ENCODE data around the gene GRK5.
"Not testable (repeated sequence)": the region's sequence is repeated elsewhere in the genome, so short reads cannot be mapped to it uniquely, and the experiment has no call there.

The GRK5 gene

DNA sequence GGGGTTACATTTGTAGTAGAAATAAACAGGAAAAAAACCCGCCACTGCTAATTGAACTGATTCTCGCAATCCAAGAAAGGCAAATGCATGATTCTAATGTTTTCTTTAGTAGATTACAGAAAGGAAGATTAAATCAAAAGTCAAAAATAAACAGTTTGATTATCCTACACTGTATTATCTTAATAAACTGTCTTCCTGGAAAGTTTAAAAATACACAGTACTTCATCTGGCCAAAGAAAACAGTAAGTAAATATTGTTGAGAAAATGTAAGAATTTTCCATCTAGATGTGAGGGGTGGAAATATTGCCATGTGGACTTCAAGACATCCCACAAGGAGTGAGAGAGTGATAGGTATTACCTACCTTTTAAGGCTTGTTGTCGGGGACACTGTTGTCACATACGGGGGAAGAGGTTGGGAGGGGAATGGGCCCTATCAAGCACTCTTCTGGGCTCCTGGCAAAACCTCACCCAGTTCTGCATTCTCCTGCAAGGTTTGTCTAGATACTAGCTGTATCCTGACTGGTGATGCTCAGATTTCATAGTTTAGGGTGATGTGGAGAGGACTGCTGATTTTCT, 17.8 kb downstream of the GRK5 start:
- DNase-seq: no peak

DNA sequence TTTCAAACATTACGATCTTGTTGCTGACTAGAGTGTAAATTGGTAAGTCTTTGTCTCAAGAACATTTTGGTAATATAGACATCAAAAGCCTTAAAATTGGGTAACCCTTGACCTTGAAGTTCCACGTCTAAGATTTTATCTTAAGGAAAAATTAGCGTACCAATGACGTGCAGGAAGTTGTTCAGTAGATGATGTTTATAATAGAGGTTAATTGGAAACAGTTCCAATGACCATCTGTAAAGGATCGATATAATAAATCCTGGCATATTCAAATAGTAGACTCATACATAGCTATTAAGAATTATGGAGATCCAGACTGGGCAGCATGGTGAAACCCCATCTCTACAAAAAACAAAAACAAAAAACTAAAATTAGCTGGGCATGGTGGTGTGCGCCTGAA, 20.5 kb downstream of the GRK5 start:
- no peak for DNase-seq

DNA sequence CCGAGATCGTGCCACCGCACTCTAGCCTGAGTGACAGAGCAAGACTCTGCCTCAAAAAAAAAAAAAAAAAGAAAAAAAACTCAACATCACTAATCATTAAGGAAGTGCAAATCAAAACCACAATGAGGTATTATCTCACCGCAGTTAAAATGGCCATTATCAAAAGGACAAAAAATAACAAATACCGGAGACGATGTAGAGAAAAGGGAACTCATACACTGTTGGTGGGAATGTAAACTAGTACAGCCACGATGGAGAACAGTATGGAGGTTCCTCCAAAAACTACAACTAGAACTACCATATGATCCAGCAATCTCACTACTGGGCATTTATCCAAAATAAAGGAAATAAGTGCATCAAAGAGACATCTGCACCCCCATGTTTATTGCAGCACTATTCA, 24.3 kb downstream of the GRK5 start:
- DNase-seq: no peak

DNA sequence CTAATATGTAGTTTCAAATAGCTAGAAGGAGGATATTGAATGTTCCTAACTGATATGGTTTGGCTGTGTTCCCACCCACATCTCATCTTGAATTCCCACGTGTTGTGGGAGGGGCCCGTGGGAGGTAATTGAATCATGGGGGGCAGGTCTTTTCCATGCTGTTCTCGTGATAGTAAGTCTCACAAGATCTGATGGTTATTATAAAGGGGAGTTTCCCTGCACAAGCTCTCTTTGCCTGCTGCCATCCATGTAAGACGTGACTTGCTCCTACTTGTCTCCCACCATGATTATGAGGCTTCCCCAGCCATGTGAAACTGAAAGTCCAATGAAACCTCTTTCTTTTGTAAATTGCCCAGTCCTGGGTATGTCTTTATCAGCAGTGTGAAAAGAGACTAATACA, 25.1 kb downstream of the GRK5 start:
- not testable (repeated sequence) for DNase-seq

DNA sequence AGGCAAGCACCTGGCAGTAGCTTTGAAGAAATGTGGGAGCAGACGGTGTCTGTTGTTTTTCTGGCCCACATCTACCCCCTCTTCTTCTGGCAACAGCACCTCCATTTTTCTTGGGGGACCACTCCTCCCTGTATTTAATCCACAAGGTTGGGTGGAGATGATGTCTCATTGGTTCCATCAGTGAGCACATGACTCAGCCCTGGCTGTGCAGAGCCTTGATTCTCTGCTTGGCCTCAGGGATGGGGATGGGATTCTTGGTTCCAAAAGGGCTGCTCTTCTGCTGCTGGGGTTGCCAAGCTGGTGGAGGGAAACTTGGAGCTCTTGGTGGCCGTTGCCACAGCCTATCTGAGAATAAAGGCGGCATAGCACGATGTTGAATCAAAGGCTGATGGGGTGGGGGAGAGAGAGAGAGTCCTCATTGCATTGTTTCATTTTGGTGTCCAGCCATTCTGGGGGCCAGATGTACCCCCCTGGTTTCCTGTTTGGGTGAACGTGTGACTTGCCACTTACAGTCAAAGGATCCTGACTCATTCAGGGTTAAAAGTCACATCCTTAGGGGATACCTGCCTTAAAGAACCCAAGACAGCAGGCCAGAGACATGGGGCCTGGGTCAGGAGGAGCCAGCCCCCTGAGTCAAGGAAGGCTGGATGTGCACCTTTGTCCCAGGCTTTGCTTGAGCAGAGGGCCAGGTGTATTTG, 25.9 kb downstream of the GRK5 start:
- DNase-seq: no peak

DNA sequence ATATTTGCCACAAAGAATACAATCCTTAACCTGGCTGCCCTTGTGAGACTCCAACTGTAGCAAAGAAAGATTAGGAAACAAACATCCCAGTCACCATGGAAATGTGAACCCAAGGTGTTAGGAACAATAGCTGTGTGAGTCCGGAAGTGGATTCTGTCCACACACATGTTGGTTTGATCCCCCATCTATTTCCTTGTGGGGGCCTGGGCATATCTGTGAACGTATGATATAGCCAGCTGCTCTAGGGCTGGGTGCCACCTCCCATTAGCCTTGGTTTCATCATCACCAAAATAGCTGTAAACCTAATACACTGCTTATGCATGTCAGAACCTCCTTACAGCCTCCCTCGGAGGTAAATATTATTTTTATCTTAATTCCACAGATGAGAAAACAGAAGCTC, 26.4 kb downstream of the GRK5 start:
- no peak for DNase-seq

DNA sequence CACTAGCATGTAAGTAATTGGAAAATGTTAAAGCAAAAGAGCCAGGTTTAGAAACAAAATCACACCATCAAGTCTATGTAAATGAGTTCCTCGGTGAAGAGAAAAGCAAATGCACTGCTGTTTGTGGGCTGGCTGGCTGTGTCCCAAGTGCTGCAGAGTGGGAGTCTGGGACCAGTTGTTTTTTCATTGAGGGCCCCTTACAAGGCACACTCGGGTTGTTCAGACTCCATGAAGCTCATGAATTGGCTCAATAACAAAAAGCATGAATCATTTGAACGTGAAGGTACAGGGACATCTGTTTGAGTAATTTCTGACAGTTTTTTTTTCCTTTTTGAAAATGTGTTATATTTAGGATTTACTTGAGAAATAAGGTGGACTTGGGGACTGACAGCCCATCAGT, 28.0 kb downstream of the GRK5 start:
- DNase-seq: no peak

DNA sequence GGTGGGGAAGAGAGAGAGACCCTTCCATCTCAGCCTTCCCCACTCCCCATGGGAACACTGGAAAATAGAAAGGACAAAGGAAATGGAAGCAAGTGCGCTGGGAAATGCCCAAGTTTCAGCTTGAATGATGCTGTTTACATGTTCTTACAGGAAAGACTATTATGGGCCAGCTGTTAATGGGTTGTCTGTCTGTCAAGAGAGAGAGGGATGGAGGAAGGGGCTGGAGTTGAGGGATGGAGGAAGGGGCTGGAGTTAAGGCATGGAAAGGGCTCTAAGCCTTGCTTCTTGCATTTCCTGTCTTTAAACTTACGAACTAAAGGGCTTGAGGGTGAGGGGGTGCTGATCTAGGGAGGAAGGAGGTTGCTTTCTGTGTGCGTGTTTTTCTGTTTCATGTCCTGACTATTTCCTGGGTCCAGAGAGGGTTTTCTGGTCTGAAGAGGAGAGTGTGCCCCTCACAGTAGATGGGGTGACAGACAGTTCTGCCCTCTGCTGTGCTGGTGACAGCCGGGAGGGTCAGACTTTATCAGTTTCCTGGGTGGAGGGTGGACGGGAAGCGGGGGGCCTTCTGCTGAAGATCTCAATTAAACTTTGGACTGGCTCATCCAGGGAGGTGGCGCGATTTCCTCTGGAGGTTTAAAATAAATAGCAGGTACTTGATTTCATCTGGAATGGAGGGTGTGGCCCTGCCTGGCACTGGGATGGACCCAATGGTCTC, 30.5 kb downstream of the GRK5 start:
- DNase-seq: no peak

DNA sequence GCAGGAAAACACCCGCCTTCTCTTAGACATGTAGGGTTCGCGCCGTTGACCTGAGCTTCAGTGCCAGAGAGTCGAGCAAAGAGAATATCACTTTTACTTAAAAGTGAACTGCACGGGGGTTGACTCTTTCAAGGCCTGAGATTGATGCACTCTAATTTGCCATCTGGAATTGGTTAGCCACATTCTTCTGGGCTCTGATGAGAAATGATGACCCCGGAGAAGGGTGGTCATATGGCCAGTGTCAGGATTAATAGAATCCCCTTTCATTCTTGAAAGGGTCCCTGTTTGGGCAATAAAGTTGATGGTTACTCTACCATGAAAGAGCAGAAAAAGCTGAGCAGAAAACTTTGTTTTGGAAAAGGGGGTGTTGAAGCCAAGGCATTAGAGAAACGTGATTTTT, 31.2 kb downstream of the GRK5 start:
- no peak for DNase-seq

DNA sequence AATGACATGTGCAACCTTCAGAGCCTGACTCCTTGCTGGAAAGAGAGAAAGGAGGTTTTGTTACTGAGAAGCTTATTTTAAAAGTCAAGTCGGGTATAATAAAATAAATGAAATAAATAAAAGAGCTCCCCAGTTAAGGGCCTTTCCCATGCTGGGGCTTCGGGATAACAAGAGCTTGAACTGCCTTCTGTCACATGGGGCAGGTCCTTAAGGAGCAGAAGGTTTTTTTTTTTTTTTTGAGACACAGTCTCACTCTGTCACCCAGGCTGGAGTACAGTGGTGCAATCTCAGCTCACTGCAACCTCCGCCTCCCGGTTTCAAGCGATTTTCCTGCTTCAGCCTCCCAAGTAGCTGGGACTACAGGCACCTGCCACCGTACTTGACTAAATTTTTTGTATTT, 31.6 kb downstream of the GRK5 start:
- not testable (repeated sequence) for DNase-seq

DNA sequence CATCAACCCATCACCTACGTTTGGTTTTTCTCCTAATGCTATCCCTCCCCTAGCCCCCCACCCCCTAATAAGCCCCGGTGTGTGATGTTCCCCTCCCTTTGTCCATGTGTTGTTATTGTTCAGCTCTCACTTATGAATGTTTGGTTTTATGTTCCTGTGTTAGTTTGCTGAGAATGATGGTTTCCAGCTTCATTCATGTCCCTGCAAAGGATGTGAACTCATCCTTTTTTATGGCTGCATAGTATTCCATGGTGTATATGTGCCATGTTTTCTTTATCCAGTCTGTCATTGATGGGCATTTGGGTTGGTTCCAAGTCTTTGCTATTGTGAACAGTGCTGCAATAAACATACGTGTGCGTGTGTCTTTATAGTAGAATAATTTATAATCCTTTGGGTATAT, 32.3 kb downstream of the GRK5 start:
- DNase-seq: not testable (repeated sequence)

DNA sequence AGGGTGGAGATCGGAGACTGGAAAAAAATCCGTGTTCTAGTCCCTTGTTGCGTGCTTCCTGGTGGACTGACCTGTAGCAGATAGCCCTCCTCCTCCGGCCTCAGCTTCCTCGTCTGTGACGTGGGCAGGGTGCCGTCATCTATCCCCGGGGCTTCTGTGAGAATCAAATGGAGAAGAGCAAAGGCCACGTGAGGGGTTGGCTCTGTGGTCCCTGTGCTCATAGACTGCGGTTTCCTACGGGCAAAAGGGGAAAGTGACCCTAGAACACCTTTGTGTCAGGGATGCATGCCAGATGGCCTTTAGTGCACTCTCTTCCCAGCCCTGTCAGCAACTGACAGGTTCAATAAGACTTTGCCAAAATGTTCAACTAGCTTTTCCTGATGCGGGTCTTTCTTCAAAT, 33.7 kb downstream of the GRK5 start:
- no peak for DNase-seq

DNA sequence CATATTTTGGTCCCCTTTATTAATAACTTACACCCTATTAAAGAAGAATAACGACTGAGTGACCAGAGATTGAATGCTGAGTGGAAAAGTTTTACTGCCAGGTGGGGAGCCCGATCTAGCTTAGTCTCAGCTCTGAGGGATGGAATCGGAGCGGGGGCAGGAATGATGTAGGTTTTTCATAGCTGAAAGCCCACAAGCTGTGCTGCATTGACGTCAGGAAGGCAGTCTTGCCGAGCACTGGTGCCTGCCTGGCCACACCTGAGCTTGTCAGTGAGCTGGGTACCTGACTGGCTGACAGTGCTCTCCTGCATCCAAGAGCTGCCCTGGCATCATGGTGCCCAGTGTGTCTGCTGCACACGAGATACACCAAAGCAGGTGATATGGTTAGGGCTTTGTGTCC, 34.8 kb downstream of the GRK5 start:
- no peak for DNase-seq

DNA sequence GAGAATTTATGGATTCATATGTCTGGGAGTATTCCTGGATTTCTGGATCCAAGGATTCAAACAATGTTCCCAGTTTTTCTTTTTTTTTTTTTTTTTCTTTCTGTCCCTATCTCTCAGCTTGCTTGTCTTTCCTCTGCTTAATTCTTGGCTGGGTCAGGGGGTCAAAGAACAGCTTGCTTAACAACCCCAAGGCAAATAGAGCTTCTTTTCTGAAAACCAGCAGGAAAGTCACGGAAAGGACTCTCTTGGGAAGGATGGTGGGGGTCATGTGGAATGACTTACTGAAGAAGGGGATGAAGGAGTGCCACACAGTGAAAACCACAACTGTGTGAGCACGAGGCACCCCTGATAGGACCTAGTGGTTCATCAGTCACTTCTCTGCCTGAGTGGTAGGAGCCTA, 36.1 kb downstream of the GRK5 start:
- DNase-seq: no peak

DNA sequence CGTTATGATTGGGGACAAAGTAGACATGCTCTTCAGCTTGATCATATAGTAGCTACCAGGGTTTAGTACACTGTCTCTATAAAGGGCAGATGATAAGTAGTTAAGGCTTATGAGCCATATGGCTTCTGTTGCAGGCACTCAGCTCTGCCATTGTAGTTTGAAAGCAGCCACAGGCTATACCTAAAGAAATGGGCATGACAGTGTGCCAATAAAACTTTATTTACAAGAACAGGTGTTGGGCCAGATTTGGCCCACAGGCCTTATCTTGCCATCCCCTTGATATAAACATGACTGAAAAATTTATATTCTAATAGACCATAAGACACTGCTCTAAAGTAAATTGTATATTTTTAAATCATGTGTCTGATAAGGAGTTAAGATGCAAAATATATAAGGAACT, 36.6 kb downstream of the GRK5 start:
- no peak for DNase-seq

DNA sequence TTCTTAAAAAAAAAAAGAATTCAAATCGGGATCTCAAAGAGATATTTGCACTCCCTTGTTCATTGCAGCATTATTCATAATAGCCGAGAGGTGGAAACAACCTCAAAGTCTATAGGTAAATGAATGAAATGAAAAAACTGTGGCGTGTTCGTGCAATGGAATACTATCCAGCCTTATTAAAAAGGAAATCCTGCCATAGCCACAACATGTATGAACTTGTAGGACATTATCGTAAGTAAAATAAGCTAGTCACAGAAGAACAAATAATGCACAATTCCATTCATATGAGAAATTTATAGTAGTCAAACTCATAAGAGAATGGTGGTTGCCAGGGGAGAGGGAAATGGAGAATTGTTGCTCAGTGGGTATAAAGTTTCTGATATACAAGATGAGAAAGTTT, 37.9 kb downstream of the GRK5 start:
- DNase-seq: no peak

DNA sequence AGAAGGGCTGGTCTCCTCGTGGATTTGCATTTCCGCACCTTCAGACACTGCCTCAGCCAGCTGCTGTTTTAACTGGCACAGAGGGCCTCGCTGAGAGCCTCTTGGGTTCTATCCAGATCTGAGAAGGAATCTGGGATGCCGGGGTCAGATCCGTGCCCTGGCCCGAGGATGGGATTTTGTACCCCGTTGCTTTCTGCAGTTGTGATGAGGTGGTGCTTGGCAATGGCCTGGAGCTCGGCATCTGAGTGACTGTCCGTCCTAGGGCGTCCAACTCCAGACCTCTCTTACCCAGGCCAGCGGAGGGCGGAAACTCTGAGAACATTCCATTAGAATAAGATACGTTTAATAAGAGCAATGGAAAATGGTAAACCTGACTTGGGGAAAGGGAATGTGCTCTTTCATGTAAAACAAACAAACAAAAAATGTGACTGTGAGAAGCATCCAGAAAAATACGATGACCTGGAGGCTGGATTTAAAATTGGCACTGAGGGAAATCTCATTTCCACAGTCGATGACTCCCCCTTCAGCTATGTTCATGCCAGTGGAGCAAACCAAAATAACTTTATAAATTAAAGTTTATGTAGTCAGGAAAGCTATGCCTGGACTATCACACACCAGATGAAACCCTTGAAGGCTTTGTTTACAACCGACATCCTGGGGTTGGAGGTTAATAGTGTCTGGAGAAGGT, 39.6 kb downstream of the GRK5 start:
- DNase-seq: no peak

DNA sequence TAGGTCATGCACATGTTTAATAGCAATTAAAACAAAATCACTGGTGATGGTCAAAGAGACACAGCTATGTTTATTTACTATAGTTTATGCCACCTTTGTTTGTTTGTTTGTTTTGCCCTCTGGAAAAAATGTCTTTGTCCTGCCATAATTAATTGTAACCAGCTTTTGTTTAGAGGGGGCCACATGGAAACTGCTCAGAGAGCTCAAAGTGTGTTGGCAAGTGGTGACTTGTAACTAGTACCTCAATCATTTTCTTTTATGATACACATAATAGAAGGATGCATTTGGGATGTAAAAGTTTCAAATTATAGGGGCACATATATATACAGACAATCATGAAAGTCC, 40.2 kb downstream of the GRK5 start:
- no peak for DNase-seq

DNA sequence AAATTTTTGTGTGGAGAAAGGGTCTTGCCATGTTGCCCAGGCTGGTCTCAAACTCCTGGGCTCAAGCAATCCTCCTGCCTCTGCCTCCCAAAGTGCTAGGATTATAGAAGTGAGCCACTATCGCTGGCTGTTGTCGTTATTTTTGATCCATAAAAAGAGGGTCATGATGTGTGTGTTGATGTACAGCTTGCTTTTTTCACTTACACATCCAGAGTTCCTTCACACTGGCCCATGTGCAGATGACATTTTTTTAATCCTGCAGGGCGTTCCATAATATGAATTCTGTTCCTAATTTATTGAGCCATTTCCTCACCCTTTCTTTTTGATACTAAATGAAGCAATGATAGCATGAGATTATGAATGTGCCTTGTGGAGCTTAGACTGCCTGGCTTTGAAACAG, 40.8 kb downstream of the GRK5 start:
- DNase-seq: no peak

DNA sequence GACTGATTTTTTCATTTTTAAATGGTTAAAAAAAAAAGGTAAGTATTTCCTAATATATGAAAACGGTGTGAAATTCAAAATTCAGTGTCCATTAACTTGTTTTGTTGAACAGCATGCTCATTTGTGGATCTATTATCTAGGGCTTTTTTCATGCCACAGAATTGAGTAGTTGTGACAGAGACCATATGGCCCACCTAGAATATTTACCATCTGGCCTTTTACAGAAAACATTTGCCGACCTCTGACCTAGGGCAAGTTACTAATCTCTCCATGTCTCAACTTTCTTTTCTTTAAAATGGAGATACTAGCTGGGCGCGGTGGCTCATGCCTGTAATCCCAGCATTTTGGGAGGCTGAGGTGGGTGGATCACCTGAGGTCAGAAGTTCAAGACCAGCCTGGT, 41.3 kb downstream of the GRK5 start:
- DNase-seq: no peak

DNA sequence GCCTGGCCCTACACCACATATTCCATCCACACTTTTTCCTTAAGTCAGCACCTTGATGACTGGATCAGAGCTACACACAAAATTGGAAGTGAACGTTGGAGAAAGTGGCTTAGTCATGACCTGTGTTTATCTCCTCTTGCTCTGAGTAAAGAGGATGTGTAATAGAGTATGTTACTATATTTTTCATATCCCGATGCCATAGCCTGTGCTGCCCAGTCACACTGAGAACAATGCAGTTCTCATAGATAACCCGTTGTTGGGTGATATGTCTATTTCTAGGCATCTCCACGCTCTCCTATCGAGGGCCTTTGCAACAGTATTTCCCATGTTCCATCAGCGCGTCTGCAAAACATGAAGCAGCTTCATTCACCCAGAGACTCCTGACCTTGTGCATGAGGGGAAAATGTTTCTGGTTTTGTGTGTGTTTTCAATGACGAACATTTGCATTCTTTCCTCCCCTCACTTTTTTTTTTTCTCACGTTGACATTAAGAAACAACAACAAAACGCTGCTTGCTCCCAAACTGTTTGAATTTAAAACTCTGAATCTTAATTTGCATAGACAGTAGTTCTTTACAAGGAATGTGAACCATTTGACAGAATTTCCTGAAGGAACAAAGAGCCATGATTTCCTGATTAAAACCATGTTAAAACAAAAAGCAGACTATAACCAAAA, 43.4 kb downstream of the GRK5 start:
- no peak for DNase-seq

DNA sequence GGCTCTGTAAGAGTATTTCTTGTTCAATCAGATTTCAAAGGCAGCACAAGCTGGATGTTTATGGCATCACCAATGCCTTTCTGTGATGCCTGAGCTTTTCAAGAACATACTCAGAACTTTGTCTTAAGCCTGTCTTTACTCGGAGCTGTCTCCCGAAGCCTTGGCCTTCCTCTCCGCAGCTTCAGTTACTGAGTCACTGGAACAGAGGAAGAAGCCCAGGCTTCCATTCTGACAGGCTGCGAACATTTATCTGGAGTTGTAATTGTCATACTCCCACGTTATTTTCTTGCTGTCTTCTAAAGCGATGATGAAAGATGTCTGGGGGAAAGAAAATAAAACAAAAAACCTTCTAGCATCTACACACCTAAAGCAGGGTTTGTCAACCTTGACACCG, 43.9 kb downstream of the GRK5 start:
- no peak for DNase-seq

DNA sequence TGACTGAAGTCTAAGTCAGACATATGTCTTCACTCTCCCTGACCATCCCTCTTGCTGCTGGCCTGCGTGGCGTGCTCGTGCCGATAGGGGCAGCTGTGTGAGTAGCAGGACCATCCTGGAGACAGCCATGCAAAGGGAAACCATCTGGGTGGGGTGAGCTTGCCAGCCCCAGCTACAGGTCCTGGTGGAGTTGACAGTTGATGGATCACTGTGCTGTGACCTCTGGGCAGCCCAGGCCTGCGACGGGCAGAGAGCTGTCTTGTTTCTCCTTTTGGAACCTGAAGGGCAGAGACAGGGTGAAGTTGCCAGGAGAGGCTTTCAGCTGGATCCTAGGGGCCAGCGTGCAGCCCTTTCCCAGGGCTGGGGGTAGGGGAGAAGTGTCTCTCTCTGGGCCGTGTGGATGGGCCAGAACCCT, 44.7 kb downstream of the GRK5 start:
- no peak for DNase-seq
